ENCODE data around the gene NRL. TPM values are rescaled to one million over a fixed set of nuclear protein-coding genes. Genes with fewer than 3 reads are reported as not detected.

The NRL gene
- total RNA-seq, 4 donors from 2014 or later: 2.1 to 11.7 (median 8.4) TPM

- Histone ChIP-seq H3K27me3 (no peaks in the 10 kb centered on the region), H3K9me3 (no peaks in the 10 kb centered on the region), H3K4me1 (peaks cover 12 to 18% of the 10 kb centered on the region in 2 donors), H3K27ac (no peak overlapping the region), H3K4me3 (replicated peaks in 1 of 3) (no peak overlapping the region), H3K36me3 (no peaks in the 10 kb centered on the region)
- no peak for TF ChIP-seq CTCF (IDR thresholded peaks at IDR 0.05)
- TF ChIP-seq POLR2A (IDR thresholded peaks at IDR 0.05): no peak
- intact Hi-C loops (cut with DNase I): no loop called here
- WGBS, 2 donors: 85 to 100% methylated on average over 2 of the region's 10 CpGs
- no peak for DNase-seq
Measured at GRCh38 chr14:24068711-24069410, 45.9 kb downstream of the NRL start.

- intact Hi-C loops (cut with DNase I): no loop called here
- no peaks in the 10 kb centered on the region for H3K9me3 ChIP-seq
- no peaks in the 10 kb centered on the region for H3K27me3 ChIP-seq
- no peak for DNase-seq
- no peaks in the 10 kb centered on the region for H3K36me3 ChIP-seq
- peaks cover 5 to 7% of the 10 kb centered on the region in 2 donors for H3K4me1 ChIP-seq
- H3K4me3 ChIP-seq (replicated peaks in 1 of 3): no peak overlapping the region
- no peak overlapping the region for H3K27ac ChIP-seq
- WGBS, 2 donors: 82 to 85% methylated on average over 12 of the region's 12 CpGs
- TF ChIP-seq CTCF (IDR thresholded peaks at IDR 0.05) (no peak), POLR2A (IDR thresholded peaks at IDR 0.05) (no peak)
Measured at GRCh38 chr14:24067133-24068082, 47.3 kb downstream of the NRL start.

- Histone ChIP-seq H3K4me3 (replicated peaks in 1 of 3) (no peak overlapping the region), H3K36me3 (no peaks in the 10 kb centered on the region), H3K9me3 (no peaks in the 10 kb centered on the region), H3K27me3 (no peaks in the 10 kb centered on the region), H3K27ac (no peak overlapping the region), H3K4me1 (no peaks in the 10 kb centered on the region)
- no peak for TF ChIP-seq CTCF (IDR thresholded peaks at IDR 0.05)
- TF ChIP-seq POLR2A (IDR thresholded peaks at IDR 0.05): no peak
- intact Hi-C loops (cut with DNase I): no loop called here
- WGBS, 2 donors: 83 to 89% methylated on average over 8 of the region's 8 CpGs
- DNase-seq: no peak
Measured at GRCh38 chr14:24066496-24067132, 48.1 kb downstream of the NRL start.

- intact Hi-C loops (cut with DNase I): no loop called here
Measured at GRCh38 chr14:24065408-24065807, 49.3 kb downstream of the NRL start.

More at GRCh38 chr14:24065408-24065807, 49.3 kb downstream of the NRL start:
- WGBS, 2 donors: 58 to 66% methylated on average over 8 of the region's 8 CpGs
- TF ChIP-seq CTCF (IDR thresholded peaks at IDR 0.05): no peak
- Histone ChIP-seq H3K27me3 (no peaks in the 10 kb centered on the region), H3K9me3 (no peaks in the 10 kb centered on the region), H3K27ac (no peak overlapping the region), H3K36me3 (no peaks in the 10 kb centered on the region), H3K4me3 (replicated peaks in 1 of 3) (no peak overlapping the region), H3K4me1 (no peaks in the 10 kb centered on the region)
- DNase-seq: no peak
